HepG2 (cell line): Measurements from ENCODE around the gene VPS11. TPM values are rescaled to one million over a fixed set of nuclear protein-coding genes. Genes with fewer than 3 reads are reported as not detected.

Experiments
- ADNP ChIP-seq: sonication (generic); formaldehyde crosslinking; IDR thresholded peaks from 2 replicates; pipeline ENCODE4 v1.4.0; 2020; ENCODE audit warnings: missing genetic modification reagents
- CHCHD3 ChIP-seq: sonication (generic); formaldehyde crosslinking; IDR thresholded peaks from 2 replicates; pipeline ENCODE4 v1.8.0; 2022; ENCODE audit warnings: mild to moderate bottlenecking, missing genetic modification reagents, moderate library complexity
- CREB1 ChIP-seq, 2 experiments: fragments of 450-650 bp in 1 of 2; IDR thresholded peaks; 2 replicates each; pipeline ENCODE4 v1.6.1; 2016 to 2017; ENCODE audit warnings: control low read depth in 1 of 2, mild to moderate bottlenecking in 1 of 2, missing compliant biosample characterization in 1 of 2, missing genetic modification characterization in 1 of 2
- ELF3 ChIP-seq: IDR thresholded peaks from 2 replicates; pipeline ENCODE4 v1.6.1; 2016; ENCODE audit warnings: missing genetic modification reagents, missing compliant biosample characterization
- KLF15 ChIP-seq: sonication (generic); formaldehyde crosslinking; IDR thresholded peaks from 2 replicates; pipeline ENCODE4 v1.8.1; 2023; ENCODE audit warnings: borderline replicate concordance, mild to moderate bottlenecking, inconsistent platforms, missing genetic modification reagents, mixed read lengths
- KMT2B ChIP-seq: IDR thresholded peaks from 2 replicates; pipeline ENCODE4 v1.6.1; 2016; ENCODE audit warnings: missing genetic modification reagents, missing compliant biosample characterization
- NFKBIZ ChIP-seq: IDR thresholded peaks from 2 replicates; pipeline ENCODE4 v1.6.1; 2018; ENCODE audit warnings: missing genetic modification reagents, missing compliant biosample characterization
- PLRG1 ChIP-seq: fragments of 450-650 bp; conservative IDR thresholded peaks from 2 replicates; pipeline ENCODE4 v1.6.1; 2016
- POLR2AphosphoS2 ChIP-seq: IDR thresholded peaks from 2 replicates; pipeline ENCODE4 v1.6.1; 2011; ENCODE audit warnings: low read depth, low read length, improper control_type of control experiment
- RBM22 ChIP-seq: fragments of 200-400 bp; formaldehyde crosslinking; optimal IDR thresholded peaks from 2 replicates; pipeline ENCODE3; 2017; ENCODE audit warnings: mild to moderate bottlenecking, low read length, moderate library complexity
- RBM39 ChIP-seq: fragments of 200-400 bp; formaldehyde crosslinking; IDR thresholded peaks from one replicate; pipeline ENCODE4 v1.6.1; 2018; ENCODE audit warnings: antibody characterized with exemption, mild to moderate bottlenecking, low read depth, low read length; ENCODE audit not compliant: poor library complexity, severe bottlenecking
- RELA ChIP-seq: sonication (generic); formaldehyde crosslinking; IDR thresholded peaks from 2 replicates; pipeline ENCODE4 v1.4.0; 2020; ENCODE audit warnings: missing genetic modification reagents
- SRY ChIP-seq: sonication (generic); formaldehyde crosslinking; IDR thresholded peaks from 2 replicates; pipeline ENCODE4 v1.8.0; 2022; ENCODE audit warnings: mild to moderate bottlenecking, missing genetic modification reagents
- TMF1 ChIP-seq: sonication (generic); formaldehyde crosslinking; IDR thresholded peaks from 2 replicates; pipeline ENCODE4 v1.8.1; 2022; ENCODE audit warnings: low read depth, missing genetic modification reagents
- XRCC5 ChIP-seq: fragments of 200-400 bp; formaldehyde crosslinking; optimal IDR thresholded peaks from 2 replicates; pipeline ENCODE3; 2017; ENCODE audit warnings: mild to moderate bottlenecking, low read length
- ZNF296 ChIP-seq: sonication (generic); formaldehyde crosslinking; conservative IDR thresholded peaks from 2 replicates; pipeline ENCODE4 v1.5.0; 2020; ENCODE audit warnings: mild to moderate bottlenecking, missing genetic modification reagents
- ZNF317 ChIP-seq: sonication (generic); formaldehyde crosslinking; IDR thresholded peaks from 2 replicates; pipeline ENCODE4 v1.5.0; 2020; ENCODE audit warnings: mild to moderate bottlenecking, missing genetic modification reagents
- ZNF446 ChIP-seq: sonication (generic); formaldehyde crosslinking; IDR thresholded peaks from 2 replicates; pipeline ENCODE4 v1.5.0; 2020; ENCODE audit warnings: mild to moderate bottlenecking, missing genetic modification reagents
- ZNF512 ChIP-seq: sonication (generic); formaldehyde crosslinking; IDR thresholded peaks from 2 replicates; pipeline ENCODE4 v1.4.0; 2020; ENCODE audit warnings: mild to moderate bottlenecking, missing genetic modification reagents
- ZNF564 ChIP-seq: sonication (generic); formaldehyde crosslinking; IDR thresholded peaks from 2 replicates; pipeline ENCODE4 v1.8.1; 2023; ENCODE audit warnings: mild to moderate bottlenecking, missing genetic modification reagents
- ZNF570 ChIP-seq: sonication (generic); formaldehyde crosslinking; IDR thresholded peaks from 2 replicates; pipeline ENCODE4 v1.4.0; 2020; ENCODE audit warnings: mild to moderate bottlenecking, missing genetic modification reagents, borderline replicate concordance
- ZNF850 ChIP-seq: sonication (generic); formaldehyde crosslinking; conservative IDR thresholded peaks from 2 replicates; pipeline ENCODE4 v1.9.0; 2021; ENCODE audit warnings: mild to moderate bottlenecking, missing genetic modification reagents
- polyA plus RNA-seq, 8 experiments: library from polyadenylated mRNA; depleted of rRNA in 3 of 8; stranded (reverse) in 7 of 8; unstranded in 1 of 8; fragments of >200 nt; fragmentation: Illumina TruSeq in 4 of 8; extraction: Trizol in 4 of 8; gene quantifications; 2 replicates each; pipeline versions ENCODE4 v1.2.1 to v1.2.3, GENCODE V29; 2011 to 2016; ENCODE audit warnings: low read depth in 4 of 8, missing spikeins in 1 of 8, mixed read lengths in 1 of 8; ENCODE audit not compliant: insufficient read depth in 1 of 8
- total RNA-seq, 5 experiments: library from RNA; depleted of rRNA; stranded (reverse); fragments of >200 nt; fragmentation: Illumina TruSeq; extraction: Trizol; gene quantifications; 2 replicates each; pipeline ENCODE4 v1.2.3, GENCODE V29; 2016; ENCODE audit warnings: low read depth in 1 of 5
- TF ChIP-seq, protein P1 (sequence below): sonication (generic); formaldehyde crosslinking; IDR thresholded peaks from 2 replicates; pipeline ENCODE4 v1.4.0; 2020; ENCODE audit warnings: missing genetic modification reagents
- TF ChIP-seq, protein P2 (sequence below): sonication (generic); formaldehyde crosslinking; IDR thresholded peaks from 2 replicates; pipeline ENCODE4 v1.4.0; 2020; ENCODE audit warnings: low read depth, mild to moderate bottlenecking, missing genetic modification reagents

Gene VPS11
- total and polyA plus RNA-seq, 2 of the 13 experiments (the other 11 are each of a cell fraction or from before 2014, with no cell fraction given): 13.7 to 21.6 TPM

DNA sequence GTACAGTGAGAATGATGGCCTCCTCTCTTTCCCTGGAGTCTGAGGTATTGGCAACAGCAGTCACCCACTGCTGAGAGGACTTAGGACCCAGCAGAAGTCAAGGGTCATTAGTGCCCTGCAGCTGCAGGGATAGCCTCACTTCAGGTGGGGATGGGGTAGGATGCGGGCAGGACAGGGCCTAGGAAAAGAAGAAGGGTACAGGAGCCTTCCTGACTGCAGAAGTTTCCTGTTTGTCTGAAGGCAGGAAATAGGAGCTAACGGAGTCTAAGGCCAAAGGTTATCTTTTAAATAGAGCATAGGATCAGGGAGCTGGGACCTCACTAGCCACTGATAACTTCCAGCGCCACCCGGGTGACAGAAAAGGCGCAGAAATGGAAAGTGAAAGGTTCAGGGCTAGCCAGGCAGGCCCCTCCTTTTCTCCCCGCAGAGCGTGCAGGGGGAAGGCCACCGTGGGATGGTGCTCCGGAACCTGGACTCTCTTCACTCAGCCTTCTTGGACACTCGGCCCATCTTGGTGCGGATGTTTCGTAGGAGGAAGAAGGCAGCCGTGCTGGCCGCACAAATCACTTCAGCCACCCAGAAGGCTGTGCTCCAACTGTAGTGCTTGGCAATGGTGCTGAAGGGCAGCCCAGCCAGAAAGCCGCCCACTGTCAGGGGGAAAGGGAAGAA lies 43.1 kb upstream of the VPS11 start (continued):
- TF ChIP-seq, protein P1, sequence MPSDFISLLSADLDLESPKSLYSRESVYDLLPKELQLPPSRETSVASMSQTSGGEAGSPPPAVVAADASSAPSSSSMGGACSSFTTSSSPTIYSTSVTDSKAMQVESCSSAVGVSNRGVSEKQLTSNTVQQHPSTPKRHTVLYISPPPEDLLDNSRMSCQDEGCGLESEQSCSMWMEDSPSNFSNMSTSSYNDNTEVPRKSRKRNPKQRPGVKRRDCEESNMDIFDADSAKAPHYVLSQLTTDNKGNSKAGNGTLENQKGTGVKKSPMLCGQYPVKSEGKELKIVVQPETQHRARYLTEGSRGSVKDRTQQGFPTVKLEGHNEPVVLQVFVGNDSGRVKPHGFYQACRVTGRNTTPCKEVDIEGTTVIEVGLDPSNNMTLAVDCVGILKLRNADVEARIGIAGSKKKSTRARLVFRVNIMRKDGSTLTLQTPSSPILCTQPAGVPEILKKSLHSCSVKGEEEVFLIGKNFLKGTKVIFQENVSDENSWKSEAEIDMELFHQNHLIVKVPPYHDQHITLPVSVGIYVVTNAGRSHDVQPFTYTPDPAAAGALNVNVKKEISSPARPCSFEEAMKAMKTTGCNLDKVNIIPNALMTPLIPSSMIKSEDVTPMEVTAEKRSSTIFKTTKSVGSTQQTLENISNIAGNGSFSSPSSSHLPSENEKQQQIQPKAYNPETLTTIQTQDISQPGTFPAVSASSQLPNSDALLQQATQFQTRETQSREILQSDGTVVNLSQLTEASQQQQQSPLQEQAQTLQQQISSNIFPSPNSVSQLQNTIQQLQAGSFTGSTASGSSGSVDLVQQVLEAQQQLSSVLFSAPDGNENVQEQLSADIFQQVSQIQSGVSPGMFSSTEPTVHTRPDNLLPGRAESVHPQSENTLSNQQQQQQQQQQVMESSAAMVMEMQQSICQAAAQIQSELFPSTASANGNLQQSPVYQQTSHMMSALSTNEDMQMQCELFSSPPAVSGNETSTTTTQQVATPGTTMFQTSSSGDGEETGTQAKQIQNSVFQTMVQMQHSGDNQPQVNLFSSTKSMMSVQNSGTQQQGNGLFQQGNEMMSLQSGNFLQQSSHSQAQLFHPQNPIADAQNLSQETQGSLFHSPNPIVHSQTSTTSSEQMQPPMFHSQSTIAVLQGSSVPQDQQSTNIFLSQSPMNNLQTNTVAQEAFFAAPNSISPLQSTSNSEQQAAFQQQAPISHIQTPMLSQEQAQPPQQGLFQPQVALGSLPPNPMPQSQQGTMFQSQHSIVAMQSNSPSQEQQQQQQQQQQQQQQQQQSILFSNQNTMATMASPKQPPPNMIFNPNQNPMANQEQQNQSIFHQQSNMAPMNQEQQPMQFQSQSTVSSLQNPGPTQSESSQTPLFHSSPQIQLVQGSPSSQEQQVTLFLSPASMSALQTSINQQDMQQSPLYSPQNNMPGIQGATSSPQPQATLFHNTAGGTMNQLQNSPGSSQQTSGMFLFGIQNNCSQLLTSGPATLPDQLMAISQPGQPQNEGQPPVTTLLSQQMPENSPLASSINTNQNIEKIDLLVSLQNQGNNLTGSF (CRISPR knock-in tag): no peak
- TF ChIP-seq NFKBIZ (CRISPR knock-in tag) (no peak), RBM22 (no peak), XRCC5 (peak; percentile 14), KMT2B (CRISPR knock-in tag) (peak; percentile 33; the same call in 1 of the 2 replicates), RELA (no peak), ZNF850 (CRISPR knock-in tag) (no peak), ZNF317 (no peak), ZNF446 (CRISPR knock-in tag) (no peak), ZNF296 (CRISPR knock-in tag) (no peak), CHCHD3 (no peak), ELF3 (CRISPR knock-in tag) (peak; percentile 44; the same call in 1 of the 2 replicates), ZNF512 (CRISPR knock-in tag) (no peak), ZNF564 (CRISPR knock-in tag) (no peak), SRY (CRISPR knock-in tag) (no peak), POLR2AphosphoS2 (no peak), TMF1 (no peak), ADNP (CRISPR knock-in tag) (no peak), RBM39 (no peak), KLF15 (no peak), CREB1 (IDR thresholded peaks at IDR 0.05) (no peak), CREB1 (CRISPR knock-in tag; IDR thresholded peaks at IDR 0.05) (no peak), PLRG1 (no peak), ZNF570 (CRISPR knock-in tag) (no peak)
- TF ChIP-seq, protein P2, sequence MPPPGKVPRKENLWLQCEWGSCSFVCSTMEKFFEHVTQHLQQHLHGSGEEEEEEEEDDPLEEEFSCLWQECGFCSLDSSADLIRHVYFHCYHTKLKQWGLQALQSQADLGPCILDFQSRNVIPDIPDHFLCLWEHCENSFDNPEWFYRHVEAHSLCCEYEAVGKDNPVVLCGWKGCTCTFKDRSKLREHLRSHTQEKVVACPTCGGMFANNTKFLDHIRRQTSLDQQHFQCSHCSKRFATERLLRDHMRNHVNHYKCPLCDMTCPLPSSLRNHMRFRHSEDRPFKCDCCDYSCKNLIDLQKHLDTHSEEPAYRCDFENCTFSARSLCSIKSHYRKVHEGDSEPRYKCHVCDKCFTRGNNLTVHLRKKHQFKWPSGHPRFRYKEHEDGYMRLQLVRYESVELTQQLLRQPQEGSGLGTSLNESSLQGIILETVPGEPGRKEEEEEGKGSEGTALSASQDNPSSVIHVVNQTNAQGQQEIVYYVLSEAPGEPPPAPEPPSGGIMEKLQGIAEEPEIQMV (CRISPR knock-in tag): no peak
